ENCODE data around the gene CLP1. TPM values are rescaled to one million over a fixed set of nuclear protein-coding genes. Genes with fewer than 3 reads are reported as not detected.
A peak's percentile ranks its signal among the peaks of the same experiment; 100 is the strongest.

The CLP1 gene
- polyA plus RNA-seq, 1 experiment: 19.6 TPM

DNA sequence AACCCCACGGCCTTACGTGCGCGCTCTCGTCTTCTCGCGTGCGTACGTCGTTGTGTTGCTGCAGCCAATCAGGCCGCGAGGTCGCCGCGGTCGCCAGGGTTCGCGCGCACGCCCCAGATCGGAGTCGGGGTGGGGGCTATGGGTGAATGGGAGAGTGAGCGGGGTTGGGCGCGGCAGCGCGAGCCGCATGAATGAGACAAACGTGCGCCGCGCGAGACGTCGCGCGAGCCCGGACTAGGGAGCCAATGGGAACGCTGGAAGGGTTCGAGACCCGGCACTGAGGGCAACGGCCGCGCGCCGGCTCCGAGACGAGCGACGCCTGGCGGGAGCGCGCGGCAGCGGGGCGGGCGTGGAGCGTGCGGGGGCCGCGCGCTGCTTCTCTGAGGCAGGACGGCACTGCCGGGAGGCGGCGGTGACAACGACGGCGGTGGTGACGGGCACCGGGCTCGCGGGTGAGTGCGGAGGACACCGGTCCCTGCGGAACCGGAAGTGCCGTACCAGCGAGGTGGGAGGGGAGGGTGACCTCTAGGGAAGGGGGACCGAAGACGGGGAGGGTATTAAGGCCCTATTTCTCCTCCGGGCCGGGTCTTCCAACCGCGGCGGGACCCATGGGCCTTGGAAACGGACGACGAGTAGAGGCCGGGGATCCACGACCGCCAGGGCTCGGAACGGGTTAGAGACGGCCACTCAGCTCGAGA, 10.3 kb downstream of the CLP1 start, which contains the start of gene ZDHHC5:
Gene ZDHHC5, plus strand, starts transcription at position 379 of the 698 bp plus-strand sequence. CDS start 4,977 bp downstream, outside the sequence.
- ChIA-PET POLR2A (no interaction called here), CTCF (interaction anchor here (3.0 kb wide), 1 partner anchor 24 kb away, joined by 8 read pairs; no protein-coding TSS in a partner anchor)
- peak; percentile 98 for DNase-seq (ENCODE audit: low read depth)
- H3K36me3 ChIP-seq (ENCODE audit: control insufficient read depth, insufficient read depth, low read length): no peaks in the 10 kb centered on the region; the same call in 1 of the 2 replicates
- TF ChIP-seq, protein P1, sequence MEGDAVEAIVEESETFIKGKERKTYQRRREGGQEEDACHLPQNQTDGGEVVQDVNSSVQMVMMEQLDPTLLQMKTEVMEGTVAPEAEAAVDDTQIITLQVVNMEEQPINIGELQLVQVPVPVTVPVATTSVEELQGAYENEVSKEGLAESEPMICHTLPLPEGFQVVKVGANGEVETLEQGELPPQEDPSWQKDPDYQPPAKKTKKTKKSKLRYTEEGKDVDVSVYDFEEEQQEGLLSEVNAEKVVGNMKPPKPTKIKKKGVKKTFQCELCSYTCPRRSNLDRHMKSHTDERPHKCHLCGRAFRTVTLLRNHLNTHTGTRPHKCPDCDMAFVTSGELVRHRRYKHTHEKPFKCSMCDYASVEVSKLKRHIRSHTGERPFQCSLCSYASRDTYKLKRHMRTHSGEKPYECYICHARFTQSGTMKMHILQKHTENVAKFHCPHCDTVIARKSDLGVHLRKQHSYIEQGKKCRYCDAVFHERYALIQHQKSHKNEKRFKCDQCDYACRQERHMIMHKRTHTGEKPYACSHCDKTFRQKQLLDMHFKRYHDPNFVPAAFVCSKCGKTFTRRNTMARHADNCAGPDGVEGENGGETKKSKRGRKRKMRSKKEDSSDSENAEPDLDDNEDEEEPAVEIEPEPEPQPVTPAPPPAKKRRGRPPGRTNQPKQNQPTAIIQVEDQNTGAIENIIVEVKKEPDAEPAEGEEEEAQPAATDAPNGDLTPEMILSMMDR (IDR thresholded peaks at IDR 0.05; ENCODE audit: insufficient read depth, low read depth, low read length): peak; percentile 22; the same call in 1 of the 2 replicates
- no peaks in the 10 kb centered on the region for H3K27me3 ChIP-seq (ENCODE audit: control insufficient read depth, insufficient read depth, low read length)
- peak within 1 kb of the TSS; percentile 83 for H3K4me3 ChIP-seq (ENCODE audit: low read depth, low read length)

DNA sequence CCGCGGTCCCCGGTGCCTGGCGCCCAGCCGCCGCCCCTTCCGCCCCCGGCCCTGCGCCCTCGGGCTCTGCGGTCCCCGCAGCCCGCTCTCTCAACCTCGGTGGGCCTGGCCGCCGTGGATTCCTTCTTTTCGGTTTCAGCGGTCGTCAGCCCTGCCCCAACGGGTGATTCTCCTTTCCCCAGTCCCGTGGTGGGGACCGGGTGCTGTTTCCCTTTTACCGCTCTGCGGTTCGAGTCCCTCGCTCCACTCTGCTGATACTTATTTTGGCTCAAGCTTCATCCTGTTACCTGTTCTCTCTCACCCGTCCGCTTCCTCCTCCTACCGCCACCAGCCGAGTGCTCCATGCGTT, 10.8 kb downstream of the CLP1 start:
- Histone ChIP-seq H3K36me3 (ENCODE audit: control insufficient read depth, insufficient read depth, low read length) (peaks cover 1% of the 10 kb centered on the region; the same call in 1 of the 2 replicates), H3K4me3 (ENCODE audit: low read depth, low read length) (peak overlapping the region; percentile 83), H3K27me3 (ENCODE audit: control insufficient read depth, insufficient read depth, low read length) (no peaks in the 10 kb centered on the region)
- no peak for DNase-seq (ENCODE audit: low read depth)
- POLR2A ChIA-PET: no interaction called here
- TF ChIP-seq, protein P1 (IDR thresholded peaks at IDR 0.05; ENCODE audit: insufficient read depth, low read depth, low read length): no peak
- CTCF ChIA-PET: interaction anchor here (3.0 kb wide), 1 partner anchor 24 kb away, joined by 8 read pairs; no protein-coding TSS in a partner anchor

- TF ChIP-seq, protein P1 (IDR thresholded peaks at IDR 0.05; ENCODE audit: insufficient read depth, low read depth, low read length): no peak
- DNase-seq (ENCODE audit: low read depth): no peak
- Histone ChIP-seq H3K27me3 (ENCODE audit: control insufficient read depth, insufficient read depth, low read length) (no peaks in the 10 kb centered on the region), H3K36me3 (ENCODE audit: control insufficient read depth, insufficient read depth, low read length) (peaks cover 1% of the 10 kb centered on the region), H3K4me3 (ENCODE audit: low read depth, low read length) (no peak overlapping the region)
- ChIA-PET POLR2A (no interaction called here), CTCF (no interaction called here)
These were observed 16.7 kb downstream of the CLP1 start for GRCh38 chr11:57674251-57674650.

GRCh38 chr11:57675176-57675941, 17.8 kb downstream of the CLP1 start:
- no peak for DNase-seq (ENCODE audit: low read depth)
- ChIA-PET CTCF (interaction anchor here (0.7 kb wide), 2 partner anchors 20 to 108 kb away, joined by 3 read pairs; partner anchors contain the start of gene UBE2L6), POLR2A (no interaction called here)
- Histone ChIP-seq H3K36me3 (ENCODE audit: control insufficient read depth, insufficient read depth, low read length) (peaks cover 2% of the 10 kb centered on the region), H3K4me3 (ENCODE audit: low read depth, low read length) (no peak overlapping the region), H3K27me3 (ENCODE audit: control insufficient read depth, insufficient read depth, low read length) (no peaks in the 10 kb centered on the region)
- TF ChIP-seq, protein P1 (IDR thresholded peaks at IDR 0.05; ENCODE audit: insufficient read depth, low read depth, low read length): no peak

GRCh38 chr11:57679396-57679795, 21.8 kb downstream of the CLP1 start:
- POLR2A ChIA-PET: no interaction called here
- Histone ChIP-seq H3K36me3 (ENCODE audit: control insufficient read depth, insufficient read depth, low read length) (peaks cover 3% of the 10 kb centered on the region), H3K4me3 (ENCODE audit: low read depth, low read length) (no peak overlapping the region), H3K27me3 (ENCODE audit: control insufficient read depth, insufficient read depth, low read length) (no peaks in the 10 kb centered on the region)
- DNase-seq (ENCODE audit: low read depth): no peak
- CTCF ChIA-PET: no interaction called here
- TF ChIP-seq, protein P1 (IDR thresholded peaks at IDR 0.05; ENCODE audit: insufficient read depth, low read depth, low read length): no peak

Data from BJ (cell line).